HepG2 (cell line): ENCODE results near the gene FGD6. TPM values are rescaled to one million over a fixed set of nuclear protein-coding genes. Genes with fewer than 3 reads are reported as not detected.
A peak's percentile ranks its signal among the peaks of the same experiment; 100 is the strongest.

Experiments used
- IRF2 ChIP-seq: IDR thresholded peaks from 2 replicates; pipeline ENCODE4 v1.6.1; 2018; ENCODE audit warnings: missing genetic modification reagents, missing compliant biosample characterization
- MED8 ChIP-seq: sonication (generic); formaldehyde crosslinking; IDR thresholded peaks from 2 replicates; pipeline ENCODE4 v1.8.1; 2023; ENCODE audit warnings: mild to moderate bottlenecking, missing genetic modification reagents; ENCODE audit not compliant: insufficient replicate concordance
- NFRKB ChIP-seq: fragments of 450-650 bp; IDR thresholded peaks from 2 replicates; pipeline ENCODE4 v1.6.1; 2017
- ZNF121 ChIP-seq: sonication (generic); formaldehyde crosslinking; IDR thresholded peaks from 2 replicates; pipeline ENCODE4 v1.5.0; 2020; ENCODE audit warnings: mild to moderate bottlenecking, missing genetic modification reagents
- ZNF431 ChIP-seq: sonication (generic); formaldehyde crosslinking; IDR thresholded peaks from 2 replicates; pipeline ENCODE4 v1.9.0; 2022; ENCODE audit warnings: missing genetic modification reagents, low read depth, mild to moderate bottlenecking, borderline replicate concordance
- ZNF564 ChIP-seq: sonication (generic); formaldehyde crosslinking; IDR thresholded peaks from 2 replicates; pipeline ENCODE4 v1.8.1; 2023; ENCODE audit warnings: mild to moderate bottlenecking, missing genetic modification reagents
- ZNF570 ChIP-seq: sonication (generic); formaldehyde crosslinking; IDR thresholded peaks from 2 replicates; pipeline ENCODE4 v1.4.0; 2020; ENCODE audit warnings: mild to moderate bottlenecking, missing genetic modification reagents, borderline replicate concordance
- ZNF629 ChIP-seq: sonication (generic); formaldehyde crosslinking; conservative IDR thresholded peaks from 2 replicates; pipeline ENCODE4 v1.5.0; 2020; ENCODE audit warnings: missing genetic modification reagents
- polyA plus RNA-seq, 8 experiments: library from polyadenylated mRNA; depleted of rRNA in 3 of 8; stranded (reverse) in 7 of 8; unstranded in 1 of 8; fragments of >200 nt; fragmentation: Illumina TruSeq in 4 of 8; extraction: Trizol in 4 of 8; gene quantifications; 2 replicates each; pipeline versions ENCODE4 v1.2.1 to v1.2.3, GENCODE V29; 2011 to 2016; ENCODE audit warnings: low read depth in 4 of 8, missing spikeins in 1 of 8, mixed read lengths in 1 of 8; ENCODE audit not compliant: insufficient read depth in 1 of 8
- total RNA-seq, 5 experiments: library from RNA; depleted of rRNA; stranded (reverse); fragments of >200 nt; fragmentation: Illumina TruSeq; extraction: Trizol; gene quantifications; 2 replicates each; pipeline ENCODE4 v1.2.3, GENCODE V29; 2016; ENCODE audit warnings: low read depth in 1 of 5
- TF ChIP-seq, protein P1 (sequence below), 2 experiments: fragments of 450-650 bp in 1 of 2; sonication (generic) in 1 of 2; formaldehyde crosslinking in 1 of 2; IDR thresholded peaks; 2 replicates each; pipeline versions ENCODE4 v1.6.1 to v1.8.0; 2016 to 2022; ENCODE audit warnings: antibody characterized with exemption in 1 of 2, mild to moderate bottlenecking in 1 of 2, missing genetic modification reagents in 1 of 2
- TF ChIP-seq, protein P2 (sequence below): sonication (generic); formaldehyde crosslinking; IDR thresholded peaks from 2 replicates; pipeline ENCODE4 v1.4.0; 2020; ENCODE audit warnings: mild to moderate bottlenecking, missing genetic modification reagents
- TF ChIP-seq, protein P3 (sequence below): sonication (generic); formaldehyde crosslinking; IDR thresholded peaks from 2 replicates; pipeline ENCODE4 v1.4.0; 2020; ENCODE audit warnings: low read depth, mild to moderate bottlenecking, missing genetic modification reagents
- TF ChIP-seq, protein P4 (sequence below): sonication (generic); formaldehyde crosslinking; IDR thresholded peaks from 2 replicates; pipeline ENCODE4 v1.4.0; 2020; ENCODE audit warnings: missing genetic modification reagents

FGD6 gene
- total and polyA plus RNA-seq, 2 of the 13 experiments (the other 11 are each of a cell fraction or from before 2014, with no cell fraction given), result 2.2 to 4.3 TPM

DNA sequence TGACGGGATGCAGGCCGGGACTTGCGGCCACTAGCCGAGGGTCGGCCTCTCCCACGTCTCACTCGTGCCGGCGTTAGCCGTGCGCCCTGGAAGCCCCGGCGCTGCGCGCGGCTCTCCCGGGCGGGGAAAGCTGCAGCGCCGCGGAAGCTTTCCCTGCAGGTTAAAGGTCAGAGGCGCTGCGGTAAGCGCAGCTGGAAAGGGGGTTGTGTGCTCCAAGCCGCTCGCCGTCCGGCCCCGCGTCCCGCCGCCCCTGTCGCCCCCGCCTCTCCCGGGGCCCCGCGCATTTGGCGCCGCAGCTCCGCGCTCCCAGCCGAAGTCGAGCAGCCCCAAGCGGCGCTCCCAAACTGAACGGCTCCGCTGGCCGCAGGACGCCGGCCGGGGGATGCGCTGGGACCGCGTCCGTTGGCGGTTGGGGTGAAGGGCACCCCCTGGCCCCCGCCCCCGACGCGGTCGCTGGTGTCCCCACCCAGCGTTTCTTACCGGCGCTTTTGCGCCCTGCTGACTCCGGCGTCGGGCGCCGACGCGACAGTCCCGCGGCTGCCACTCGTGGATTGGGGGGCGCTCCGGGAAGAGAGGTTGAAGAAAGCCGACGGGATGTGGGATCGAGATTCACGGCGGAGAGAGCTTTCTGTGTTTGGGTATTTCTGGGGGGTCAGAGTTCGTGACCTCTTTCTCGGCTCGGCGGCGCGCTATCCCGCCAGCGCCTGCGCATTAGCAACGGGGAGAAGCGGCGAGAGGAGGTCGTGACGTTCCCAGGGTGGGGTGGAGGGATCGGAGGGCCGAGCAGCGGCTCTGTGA lies 144.2 kb downstream of the FGD6 start, which contains the start of gene NR2C1 (continued):
- TF ChIP-seq, protein P1, sequence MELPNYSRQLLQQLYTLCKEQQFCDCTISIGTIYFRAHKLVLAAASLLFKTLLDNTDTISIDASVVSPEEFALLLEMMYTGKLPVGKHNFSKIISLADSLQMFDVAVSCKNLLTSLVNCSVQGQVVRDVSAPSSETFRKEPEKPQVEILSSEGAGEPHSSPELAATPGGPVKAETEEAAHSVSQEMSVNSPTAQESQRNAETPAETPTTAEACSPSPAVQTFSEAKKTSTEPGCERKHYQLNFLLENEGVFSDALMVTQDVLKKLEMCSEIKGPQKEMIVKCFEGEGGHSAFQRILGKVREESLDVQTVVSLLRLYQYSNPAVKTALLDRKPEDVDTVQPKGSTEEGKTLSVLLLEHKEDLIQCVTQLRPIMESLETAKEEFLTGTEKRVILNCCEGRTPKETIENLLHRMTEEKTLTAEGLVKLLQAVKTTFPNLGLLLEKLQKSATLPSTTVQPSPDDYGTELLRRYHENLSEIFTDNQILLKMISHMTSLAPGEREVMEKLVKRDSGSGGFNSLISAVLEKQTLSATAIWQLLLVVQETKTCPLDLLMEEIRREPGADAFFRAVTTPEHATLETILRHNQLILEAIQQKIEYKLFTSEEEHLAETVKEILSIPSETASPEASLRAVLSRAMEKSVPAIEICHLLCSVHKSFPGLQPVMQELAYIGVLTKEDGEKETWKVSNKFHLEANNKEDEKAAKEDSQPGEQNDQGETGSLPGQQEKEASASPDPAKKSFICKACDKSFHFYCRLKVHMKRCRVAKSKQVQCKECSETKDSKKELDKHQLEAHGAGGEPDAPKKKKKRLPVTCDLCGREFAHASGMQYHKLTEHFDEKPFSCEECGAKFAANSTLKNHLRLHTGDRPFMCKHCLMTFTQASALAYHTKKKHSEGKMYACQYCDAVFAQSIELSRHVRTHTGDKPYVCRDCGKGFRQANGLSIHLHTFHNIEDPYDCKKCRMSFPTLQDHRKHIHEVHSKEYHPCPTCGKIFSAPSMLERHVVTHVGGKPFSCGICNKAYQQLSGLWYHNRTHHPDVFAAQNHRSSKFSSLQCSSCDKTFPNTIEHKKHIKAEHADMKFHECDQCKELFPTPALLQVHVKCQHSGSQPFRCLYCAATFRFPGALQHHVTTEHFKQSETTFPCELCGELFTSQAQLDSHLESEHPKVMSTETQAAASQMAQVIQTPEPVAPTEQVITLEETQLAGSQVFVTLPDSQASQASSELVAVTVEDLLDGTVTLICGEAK (IDR thresholded peaks at IDR 0.05), result no peak
- TF ChIP-seq, protein P1 (CRISPR knock-in tag; IDR thresholded peaks at IDR 0.05), result no peak
- TF ChIP-seq, protein P2, sequence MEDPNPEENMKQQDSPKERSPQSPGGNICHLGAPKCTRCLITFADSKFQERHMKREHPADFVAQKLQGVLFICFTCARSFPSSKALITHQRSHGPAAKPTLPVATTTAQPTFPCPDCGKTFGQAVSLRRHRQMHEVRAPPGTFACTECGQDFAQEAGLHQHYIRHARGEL, result 0 out of 2 replicates have a peak, but pooled peaks have one; percentile 69
- TF ChIP-seq ZNF564 (CRISPR knock-in tag) (peak; percentile 86), ZNF570 (CRISPR knock-in tag) (no peak), ZNF629 (CRISPR knock-in tag) (0 out of 2 replicates have a peak, but pooled peaks have one; percentile 18), IRF2 (CRISPR knock-in tag) (peak; percentile 34; the same call in 1 of the 2 replicates), ZNF431 (CRISPR knock-in tag) (peak; percentile 47), NFRKB (no peak), MED8 (CRISPR knock-in tag) (peak; percentile 53), ZNF121 (CRISPR knock-in tag) (peak; percentile 44; the same call in 1 of the 2 replicates)
- TF ChIP-seq, protein P3, sequence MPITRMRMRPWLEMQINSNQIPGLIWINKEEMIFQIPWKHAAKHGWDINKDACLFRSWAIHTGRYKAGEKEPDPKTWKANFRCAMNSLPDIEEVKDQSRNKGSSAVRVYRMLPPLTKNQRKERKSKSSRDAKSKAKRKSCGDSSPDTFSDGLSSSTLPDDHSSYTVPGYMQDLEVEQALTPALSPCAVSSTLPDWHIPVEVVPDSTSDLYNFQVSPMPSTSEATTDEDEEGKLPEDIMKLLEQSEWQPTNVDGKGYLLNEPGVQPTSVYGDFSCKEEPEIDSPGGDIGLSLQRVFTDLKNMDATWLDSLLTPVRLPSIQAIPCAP, result 0 out of 2 replicates have a peak, but pooled peaks have one; percentile 60
- TF ChIP-seq, protein P4, sequence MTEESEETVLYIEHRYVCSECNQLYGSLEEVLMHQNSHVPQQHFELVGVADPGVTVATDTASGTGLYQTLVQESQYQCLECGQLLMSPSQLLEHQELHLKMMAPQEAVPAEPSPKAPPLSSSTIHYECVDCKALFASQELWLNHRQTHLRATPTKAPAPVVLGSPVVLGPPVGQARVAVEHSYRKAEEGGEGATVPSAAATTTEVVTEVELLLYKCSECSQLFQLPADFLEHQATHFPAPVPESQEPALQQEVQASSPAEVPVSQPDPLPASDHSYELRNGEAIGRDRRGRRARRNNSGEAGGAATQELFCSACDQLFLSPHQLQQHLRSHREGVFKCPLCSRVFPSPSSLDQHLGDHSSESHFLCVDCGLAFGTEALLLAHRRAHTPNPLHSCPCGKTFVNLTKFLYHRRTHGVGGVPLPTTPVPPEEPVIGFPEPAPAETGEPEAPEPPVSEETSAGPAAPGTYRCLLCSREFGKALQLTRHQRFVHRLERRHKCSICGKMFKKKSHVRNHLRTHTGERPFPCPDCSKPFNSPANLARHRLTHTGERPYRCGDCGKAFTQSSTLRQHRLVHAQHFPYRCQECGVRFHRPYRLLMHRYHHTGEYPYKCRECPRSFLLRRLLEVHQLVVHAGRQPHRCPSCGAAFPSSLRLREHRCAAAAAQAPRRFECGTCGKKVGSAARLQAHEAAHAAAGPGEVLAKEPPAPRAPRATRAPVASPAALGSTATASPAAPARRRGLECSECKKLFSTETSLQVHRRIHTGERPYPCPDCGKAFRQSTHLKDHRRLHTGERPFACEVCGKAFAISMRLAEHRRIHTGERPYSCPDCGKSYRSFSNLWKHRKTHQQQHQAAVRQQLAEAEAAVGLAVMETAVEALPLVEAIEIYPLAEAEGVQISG, result peak; percentile 99
